Keratinocyte (primary cell): Measurements from ENCODE around the gene CLSTN1. TPM values are rescaled to one million over a fixed set of nuclear protein-coding genes. Genes with fewer than 3 reads are reported as not detected.

Experiments
- DNase-seq: peaks from one replicate; pipeline ENCODE4 v3.0.0-alpha.2; 2011; ENCODE audit warnings: low read depth, missing footprints, low spot score
- FAIRE-seq: peaks from 2 replicates; lab custom pipeline; 2011; peaks lifted over from hg19 to GRCh38; lab: Jason Lieb, UNC
- H2AFZ ChIP-seq: 2 replicates; pipeline ENCODE4 v1.6.0; 2012; ENCODE audit warnings: low read length, control low read depth, inconsistent platforms; ENCODE audit not compliant: control insufficient read depth
- H3K27ac ChIP-seq: 2 replicates; pipeline ENCODE4 v1.5.1; 2011; ENCODE audit warnings: low read length; ENCODE audit not compliant: control insufficient read depth, insufficient read depth
- H3K27me3 ChIP-seq: 3 replicates; pipeline ENCODE4 v1.6.0; 2011; ENCODE audit warnings: low read length; ENCODE audit not compliant: control insufficient read depth, insufficient read depth; ENCODE audit errors: extremely low read depth
- H3K36me3 ChIP-seq, 2 experiments: 2 replicates in 1 of 2; 3 replicates in 1 of 2; pipeline ENCODE4 v1.5.1; 2011; ENCODE audit warnings: low read length in 2 of 2, mild to moderate bottlenecking in 1 of 2; ENCODE audit not compliant: control insufficient read depth in 2 of 2, insufficient read depth in 2 of 2; ENCODE audit errors: extremely low read depth in 1 of 2
- H3K4me1 ChIP-seq: 3 replicates; pipeline ENCODE4 v1.5.1; 2011; ENCODE audit warnings: low read length; ENCODE audit not compliant: control insufficient read depth, insufficient read depth; ENCODE audit errors: extremely low read depth
- H3K4me2 ChIP-seq: 3 replicates; pipeline ENCODE4 v1.6.0; 2011; ENCODE audit warnings: low read depth, low read length; ENCODE audit not compliant: control insufficient read depth, insufficient read depth; ENCODE audit errors: extremely low read depth
- H3K4me3 ChIP-seq, 3 experiments: fragments of 200-600 bp in 1 of 3; sonication (generic) in 1 of 3; 2 replicates in 2 of 3; 3 replicates in 1 of 3; pipeline ENCODE4 v1.5.1; 2011 to 2016; ENCODE audit warnings: low read length in 3 of 3, mild to moderate bottlenecking in 3 of 3, control low read depth in 2 of 3, inconsistent platforms in 1 of 3, low read depth in 1 of 3, mixed read lengths in 1 of 3, mixed run types in 1 of 3, moderate library complexity in 1 of 3; ENCODE audit not compliant: control insufficient read depth in 2 of 3, insufficient read depth in 2 of 3; ENCODE audit errors: extremely low read depth in 1 of 3
- H3K79me2 ChIP-seq: 2 replicates; pipeline ENCODE4 v1.6.0; 2012; ENCODE audit warnings: low read length; ENCODE audit not compliant: control insufficient read depth, insufficient read depth
- H3K9ac ChIP-seq: 3 replicates; pipeline ENCODE4 v1.6.0; 2011; ENCODE audit warnings: low read length; ENCODE audit not compliant: control insufficient read depth, insufficient read depth; ENCODE audit errors: extremely low read depth
- H3K9me1 ChIP-seq: 3 replicates; pipeline ENCODE4 v1.6.0; 2011; ENCODE audit warnings: low read length; ENCODE audit not compliant: control insufficient read depth, insufficient read depth; ENCODE audit errors: extremely low read depth
- H3K9me3 ChIP-seq: 2 replicates; pipeline ENCODE4 v1.5.1; 2012; ENCODE audit warnings: low read depth, low read length; ENCODE audit not compliant: control insufficient read depth
- H4K20me1 ChIP-seq: 3 replicates; pipeline ENCODE4 v1.6.0; 2011; ENCODE audit warnings: low read length; ENCODE audit not compliant: control insufficient read depth, insufficient read depth; ENCODE audit errors: extremely low read depth
- CTCF ChIP-seq, 3 experiments: IDR thresholded peaks in 1 of 3; conservative IDR thresholded peaks in 1 of 3; optimal IDR thresholded peaks in 1 of 3; 2 replicates in 2 of 3; 3 replicates in 1 of 3; pipeline versions ENCODE3 to v1.5.1; 2011; ENCODE audit warnings: low read length in 3 of 3, mild to moderate bottlenecking in 3 of 3, moderate library complexity in 2 of 3, control low read depth in 1 of 3, inconsistent platforms in 1 of 3; ENCODE audit not compliant: insufficient read depth in 2 of 3; ENCODE audit errors: extremely low read depth in 1 of 3
- EZH2 ChIP-seq: IDR thresholded peaks from one replicate; pipeline ENCODE4 v1.6.1; 2012; ENCODE audit warnings: inconsistent platforms, mild to moderate bottlenecking, low read length, moderate library complexity
- dilution Hi-C: fragments of 300-500 bp; cut with MboI; formaldehyde crosslinking; loops from one replicate; pipeline ENCODE4 v1.7.0; 2020; ENCODE audit warnings: low sequenced_read_pairs; ENCODE audit not compliant: extremely low pct_ligation_motif_present
- polyA plus RNA-seq, 5 experiments: library from polyadenylated mRNA; depleted of rRNA in 3 of 5; stranded (reverse) in 3 of 5; stranded (forward) in 1 of 5; unstranded in 1 of 5; fragments of >200 nt; gene quantifications; 1 replicate in 1 of 5; 2 replicates in 3 of 5; 3 replicates in 1 of 5; pipeline versions ENCODE4 v1.2.1 to v1.2.3, GENCODE V29; 2011 to 2012; ENCODE audit warnings: missing spikeins in 2 of 5, low read depth in 1 of 5, low replicate concordance in 1 of 5

The CLSTN1 gene
- polyA plus RNA-seq, 1 donor (not counting 4 experiments of a cell fraction or from before 2014, with no cell fraction given), result 90.3 TPM

GRCh38 chr1:9726905-9727595 lies 96.7 kb downstream of the CLSTN1 start:
- no peak overlapping the region for H2AFZ ChIP-seq
- H4K20me1 ChIP-seq, result no peaks in the 10 kb centered on the region
- DNase-seq (no peak), FAIRE-seq (no peak)
- no peak overlapping the region for H3K27ac ChIP-seq
- no peak overlapping the region for H3K4me3 ChIP-seq
- H3K36me3 ChIP-seq, result peaks cover 36 to 41% of the 10 kb centered on the region in 2 experiments
- no peak overlapping the region for H3K4me2 ChIP-seq
- H3K9me1 ChIP-seq, result no peaks in the 10 kb centered on the region
- no peaks in the 10 kb centered on the region for H3K27me3 ChIP-seq
- TF ChIP-seq EZH2 (no peak), CTCF (optimal IDR thresholded peaks at IDR 0.05 in 1 of 3, IDR thresholded peaks at IDR 0.05 in 1 of 3, conservative IDR thresholded peaks at IDR 0.05 in 1 of 3; ENCODE audit: extremely low read depth in 1 of 3, insufficient read depth in 2 of 3, low read length in 3 of 3) (no peak)
- H3K4me1 ChIP-seq, result no peaks in the 10 kb centered on the region
- no peak overlapping the region for H3K9ac ChIP-seq
- dilution Hi-C loops, result no loop called here
- H3K9me3 ChIP-seq, result no peaks in the 10 kb centered on the region
- no peaks in the 10 kb centered on the region for H3K79me2 ChIP-seq

DNA sequence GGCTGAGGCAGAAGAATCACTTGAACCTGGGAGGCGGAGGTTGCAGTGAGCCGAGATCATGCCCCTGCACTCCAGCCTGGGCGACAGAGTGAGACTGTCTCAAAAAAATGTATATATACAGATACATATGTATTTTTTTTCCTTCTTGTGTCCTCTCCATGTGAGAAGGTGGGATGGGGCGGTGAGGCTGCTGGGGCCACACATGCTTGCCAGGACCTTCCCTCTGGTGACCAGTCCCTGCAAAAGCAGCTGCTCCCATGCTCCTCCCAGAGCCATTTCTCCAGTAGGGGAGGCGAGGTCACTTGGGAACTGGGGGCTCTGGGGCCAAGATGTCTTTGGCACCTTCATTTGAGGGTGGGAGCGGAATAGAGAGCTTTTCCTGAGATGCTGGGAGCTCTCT lies 97.4 kb downstream of the CLSTN1 start:
- Histone ChIP-seq H3K9me3 (no peaks in the 10 kb centered on the region), H3K27me3 (no peaks in the 10 kb centered on the region), H3K9me1 (no peaks in the 10 kb centered on the region), H2AFZ (no peak overlapping the region), H3K9ac (no peak overlapping the region), H3K4me2 (no peak overlapping the region), H4K20me1 (no peaks in the 10 kb centered on the region), H3K4me1 (peaks cover 3% of the 10 kb centered on the region), H3K36me3 (peaks cover 35% of the 10 kb centered on the region in 2 experiments), H3K4me3 (no peak overlapping the region), H3K27ac (no peak overlapping the region), H3K79me2 (no peaks in the 10 kb centered on the region)
- dilution Hi-C loops, result no loop called here
- TF ChIP-seq CTCF (optimal IDR thresholded peaks at IDR 0.05 in 1 of 3, IDR thresholded peaks at IDR 0.05 in 1 of 3, conservative IDR thresholded peaks at IDR 0.05 in 1 of 3; ENCODE audit: extremely low read depth in 1 of 3, insufficient read depth in 2 of 3, low read length in 3 of 3), result no peak
- TF ChIP-seq EZH2, result no peak
- FAIRE-seq, result no peak
- DNase-seq, result no peak
